IPS-18a (cell line): Measurements from ENCODE around the gene ADAM30.

Experiments
- H3K27ac ChIP-seq: one replicate; pipeline ENCODE4 v1.5.1; 2013; ENCODE audit warnings: low read length
- H3K27me3 ChIP-seq: one replicate; pipeline ENCODE4 v1.6.1; 2013; ENCODE audit warnings: mild to moderate bottlenecking, low read length; ENCODE audit not compliant: control insufficient read depth, insufficient read depth
- H3K36me3 ChIP-seq: one replicate; pipeline ENCODE4 v1.6.1; 2013; ENCODE audit warnings: low read depth, low read length; ENCODE audit not compliant: control insufficient read depth
- H3K4me1 ChIP-seq: one replicate; pipeline ENCODE4 v1.6.1; 2013; ENCODE audit warnings: low read depth, low read length; ENCODE audit not compliant: control insufficient read depth
- H3K4me3 ChIP-seq: one replicate; pipeline ENCODE4 v1.5.1; 2013; ENCODE audit warnings: low read length
- H3K9ac ChIP-seq: one replicate; pipeline ENCODE4 v1.6.1; 2013; ENCODE audit warnings: mild to moderate bottlenecking, low read length, moderate library complexity
- H3K9me3 ChIP-seq: one replicate; pipeline ENCODE4 v1.6.1; 2013; ENCODE audit warnings: low read depth, low read length; ENCODE audit not compliant: control insufficient read depth

The ADAM30 gene

GRCh38 chr1:119906927-119907652 is 10.8 kb upstream of the ADAM30 start:
- no peaks in the 10 kb centered on the region for H3K36me3 ChIP-seq
- no peak overlapping the region for H3K4me3 ChIP-seq
- no peak overlapping the region for H3K9ac ChIP-seq
- no peaks in the 10 kb centered on the region for H3K27me3 ChIP-seq
- H3K4me1 ChIP-seq, result no peaks in the 10 kb centered on the region
- no peak overlapping the region for H3K27ac ChIP-seq
- H3K9me3 ChIP-seq, result no peaks in the 10 kb centered on the region

GRCh38 chr1:119903443-119903835 is 7.1 kb upstream of the ADAM30 start:
- H3K9ac ChIP-seq, result no peak overlapping the region
- no peaks in the 10 kb centered on the region for H3K36me3 ChIP-seq
- H3K9me3 ChIP-seq, result no peaks in the 10 kb centered on the region
- no peak overlapping the region for H3K27ac ChIP-seq
- H3K27me3 ChIP-seq, result no peaks in the 10 kb centered on the region
- no peaks in the 10 kb centered on the region for H3K4me1 ChIP-seq
- H3K4me3 ChIP-seq, result no peak overlapping the region

GRCh38 chr1:119902775-119903442 is 6.6 kb upstream of the ADAM30 start:
- H3K4me3 ChIP-seq, result no peak overlapping the region
- H3K4me1 ChIP-seq, result no peaks in the 10 kb centered on the region
- H3K27ac ChIP-seq, result no peak overlapping the region
- no peaks in the 10 kb centered on the region for H3K9me3 ChIP-seq
- H3K27me3 ChIP-seq, result no peaks in the 10 kb centered on the region
- H3K9ac ChIP-seq, result no peak overlapping the region
- no peaks in the 10 kb centered on the region for H3K36me3 ChIP-seq

- Histone ChIP-seq H3K9ac (no peak overlapping the region), H3K36me3 (no peaks in the 10 kb centered on the region), H3K27ac (no peak overlapping the region), H3K4me3 (no peak overlapping the region), H3K27me3 (no peaks in the 10 kb centered on the region), H3K9me3 (no peaks in the 10 kb centered on the region), H3K4me1 (no peaks in the 10 kb centered on the region)
Measured at GRCh38 chr1:119898981-119899720, 2.8 kb upstream of the ADAM30 start.

GRCh38 chr1:119898530-119898929 is 2.2 kb upstream of the ADAM30 start:
- Histone ChIP-seq H3K36me3 (no peaks in the 10 kb centered on the region), H3K9me3 (no peaks in the 10 kb centered on the region), H3K9ac (no peak overlapping the region), H3K27me3 (no peaks in the 10 kb centered on the region), H3K4me1 (no peaks in the 10 kb centered on the region), H3K27ac (no peak overlapping the region), H3K4me3 (no peak overlapping the region)

GRCh38 chr1:119895102-119895501 is 1.2 kb downstream of the ADAM30 start:
- no peaks in the 10 kb centered on the region for H3K27me3 ChIP-seq
- no peaks in the 10 kb centered on the region for H3K9me3 ChIP-seq
- no peak overlapping the region for H3K4me3 ChIP-seq
- no peak overlapping the region for H3K27ac ChIP-seq
- no peaks in the 10 kb centered on the region for H3K36me3 ChIP-seq
- no peak overlapping the region for H3K9ac ChIP-seq
- H3K4me1 ChIP-seq, result no peaks in the 10 kb centered on the region

GRCh38 chr1:119893827-119894700 is 2.3 kb downstream of the ADAM30 start:
- no peak overlapping the region for H3K4me3 ChIP-seq
- H3K4me1 ChIP-seq, result no peaks in the 10 kb centered on the region
- H3K27ac ChIP-seq, result no peak overlapping the region
- H3K27me3 ChIP-seq, result no peaks in the 10 kb centered on the region
- H3K36me3 ChIP-seq, result no peaks in the 10 kb centered on the region
- H3K9me3 ChIP-seq, result no peaks in the 10 kb centered on the region
- H3K9ac ChIP-seq, result no peak overlapping the region

- Histone ChIP-seq H3K9me3 (no peaks in the 10 kb centered on the region), H3K4me1 (no peaks in the 10 kb centered on the region), H3K4me3 (no peak overlapping the region), H3K27ac (no peak overlapping the region), H3K9ac (no peak overlapping the region), H3K36me3 (no peaks in the 10 kb centered on the region), H3K27me3 (no peaks in the 10 kb centered on the region)
Measured at GRCh38 chr1:119893238-119893791, 3.0 kb downstream of the ADAM30 start.

GRCh38 chr1:119891386-119891785 is 4.9 kb downstream of the ADAM30 start:
- no peaks in the 10 kb centered on the region for H3K9me3 ChIP-seq
- H3K9ac ChIP-seq, result no peak overlapping the region
- H3K4me1 ChIP-seq, result no peaks in the 10 kb centered on the region
- no peak overlapping the region for H3K4me3 ChIP-seq
- no peaks in the 10 kb centered on the region for H3K27me3 ChIP-seq
- no peak overlapping the region for H3K27ac ChIP-seq
- H3K36me3 ChIP-seq, result no peaks in the 10 kb centered on the region

- no peaks in the 10 kb centered on the region for H3K36me3 ChIP-seq
- no peak overlapping the region for H3K4me3 ChIP-seq
- no peak overlapping the region for H3K9ac ChIP-seq
- no peaks in the 10 kb centered on the region for H3K9me3 ChIP-seq
- no peaks in the 10 kb centered on the region for H3K27me3 ChIP-seq
- no peak overlapping the region for H3K27ac ChIP-seq
- no peaks in the 10 kb centered on the region for H3K4me1 ChIP-seq
Measured at GRCh38 chr1:119888476-119888875, 7.8 kb downstream of the ADAM30 start.

- H3K27me3 ChIP-seq, result no peaks in the 10 kb centered on the region
- no peak overlapping the region for H3K9ac ChIP-seq
- no peak overlapping the region for H3K4me3 ChIP-seq
- H3K36me3 ChIP-seq, result no peaks in the 10 kb centered on the region
- no peak overlapping the region for H3K27ac ChIP-seq
- H3K4me1 ChIP-seq, result no peaks in the 10 kb centered on the region
- H3K9me3 ChIP-seq, result no peaks in the 10 kb centered on the region
Measured at GRCh38 chr1:119887427-119887826, 8.9 kb downstream of the ADAM30 start.
